GM23338 (cell line): ENCODE results near the gene PRDM5.

Source experiments
- CREB1 ChIP-seq: fragments of 250-450 bp; sonication (Bioruptor Pico); IDR thresholded peaks from 2 replicates; pipeline ENCODE4 v1.5.0; 2020; ENCODE audit warnings: low read depth, mild to moderate bottlenecking, moderate library complexity
- CTCF ChIP-seq, 2 experiments: fragments of 200-600 bp in 1 of 2; sonication (generic) in 1 of 2; conservative IDR thresholded peaks; 2 replicates each; pipeline versions ENCODE4 v1.5.1 to v1.6.1; 2016 to 2017; ENCODE audit warnings: antibody characterized with exemption in 2 of 2, low read depth in 2 of 2, mild to moderate bottlenecking in 2 of 2, moderate library complexity in 1 of 2
- ETS1 ChIP-seq: IDR thresholded peaks from 2 replicates; pipeline ENCODE4 v1.6.1; 2016; ENCODE audit warnings: antibody characterized with exemption
- EZH2 ChIP-seq: fragments of 200-600 bp; sonication (generic); IDR thresholded peaks from one replicate; pipeline ENCODE4 v1.8.0; 2017; ENCODE audit warnings: antibody characterized with exemption, mild to moderate bottlenecking, low read depth; ENCODE audit not compliant: unreplicated experiment
- EZH2phosphoT487 ChIP-seq: fragments of 200-600 bp; sonication (generic); IDR thresholded peaks from one replicate; pipeline ENCODE4 v1.8.1; 2018; ENCODE audit warnings: antibody characterized with exemption; ENCODE audit not compliant: unreplicated experiment
- JUNB ChIP-seq: IDR thresholded peaks from one replicate; pipeline ENCODE4 v1.6.1; 2016; ENCODE audit warnings: antibody characterized with exemption; ENCODE audit not compliant: unreplicated experiment
- NANOG ChIP-seq: IDR thresholded peaks from 2 replicates; pipeline ENCODE4 v1.6.1; 2016; ENCODE audit warnings: antibody characterized with exemption, borderline replicate concordance
- POLR2AphosphoS5 ChIP-seq: IDR thresholded peaks from 2 replicates; pipeline ENCODE4 v1.6.1; 2016; ENCODE audit warnings: antibody characterized with exemption, low read depth
- REST ChIP-seq: IDR thresholded peaks from one replicate; pipeline ENCODE4 v1.6.1; 2018; ENCODE audit warnings: antibody characterized with exemption; ENCODE audit not compliant: unreplicated experiment
- STAT1 ChIP-seq: IDR thresholded peaks from one replicate; pipeline ENCODE4 v1.6.1; 2016; ENCODE audit warnings: antibody characterized with exemption; ENCODE audit not compliant: unreplicated experiment

- TF ChIP-seq CREB1 (CRISPR knock-in tag): no peak
- no peak for TF ChIP-seq CTCF (conservative IDR thresholded peaks at IDR 0.05; ENCODE audit: low read depth in 2 of 2)
- no peak for TF ChIP-seq POLR2AphosphoS5
- TF ChIP-seq REST: no peak
- no peak for TF ChIP-seq STAT1
- TF ChIP-seq EZH2: no peak
- TF ChIP-seq JUNB: no peak
- no peak for TF ChIP-seq EZH2phosphoT487
- no peak for TF ChIP-seq NANOG
- TF ChIP-seq ETS1: no peak
These were observed 250.4 kb downstream of the PRDM5 start for GRCh38 chr4:120672076-120672475.
